Astrocyte of the spinal cord (primary cell): ENCODE data around the gene ABCC8.
A peak's percentile ranks its signal among the peaks of the same experiment; 100 is the strongest.

Source experiments
- DNase-seq: peaks from one replicate; pipeline ENCODE4 v3.0.0; 2011; ENCODE audit warnings: low read depth, low spot score
- H3K4me3 ChIP-seq: 2 replicates; pipeline ENCODE4 v1.5.1; 2011; ENCODE audit warnings: low read depth, mild to moderate bottlenecking, low read length, moderate library complexity
- in situ Hi-C: cut with HindIII; loops from 2 replicates; pipeline ENCODE4 v1.10.0; 2017; ENCODE audit warnings: low sequenced_read_pairs
- TF ChIP-seq, protein P1 (sequence below): IDR thresholded peaks from 2 replicates; pipeline ENCODE4 v1.5.1; 2012; ENCODE audit warnings: low read depth, mild to moderate bottlenecking, low read length, inconsistent platforms

The ABCC8 gene

DNA sequence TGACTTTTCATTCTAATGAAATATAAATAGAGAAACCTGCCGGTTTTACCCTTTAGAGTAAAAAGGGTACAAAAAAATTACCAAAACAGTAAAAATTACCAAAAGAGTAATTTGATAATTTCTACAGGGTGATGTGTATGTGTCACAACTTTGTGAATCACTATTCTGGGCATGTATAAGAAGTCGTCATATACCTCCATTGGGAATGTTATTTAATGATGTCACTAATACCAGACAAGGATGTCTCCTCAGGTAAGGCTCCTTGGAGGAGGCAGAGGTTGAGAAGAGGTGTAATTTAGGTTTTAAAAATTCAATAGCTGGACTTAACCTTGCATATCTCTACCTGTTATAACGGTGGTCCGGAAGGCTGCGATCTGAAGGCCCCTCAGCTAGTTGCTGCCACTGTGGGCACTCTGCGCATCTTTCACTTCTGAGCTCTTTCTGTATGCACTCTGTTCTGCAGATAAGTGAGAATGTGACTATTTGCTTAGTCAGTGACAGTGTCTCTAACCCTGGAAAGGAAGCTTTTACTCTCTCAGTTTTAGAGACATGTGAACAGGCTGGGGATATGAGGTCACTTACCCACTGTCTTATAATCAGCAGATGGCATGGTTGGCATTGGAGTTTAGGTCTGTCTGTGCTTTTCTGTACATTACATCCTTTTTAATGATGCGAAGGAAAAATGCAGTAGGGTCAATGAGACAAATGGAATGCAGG lies 126.0 kb downstream of the ABCC8 start:
- DNase-seq, result no peak
- no peak overlapping the region for H3K4me3 ChIP-seq
- TF ChIP-seq, protein P1, sequence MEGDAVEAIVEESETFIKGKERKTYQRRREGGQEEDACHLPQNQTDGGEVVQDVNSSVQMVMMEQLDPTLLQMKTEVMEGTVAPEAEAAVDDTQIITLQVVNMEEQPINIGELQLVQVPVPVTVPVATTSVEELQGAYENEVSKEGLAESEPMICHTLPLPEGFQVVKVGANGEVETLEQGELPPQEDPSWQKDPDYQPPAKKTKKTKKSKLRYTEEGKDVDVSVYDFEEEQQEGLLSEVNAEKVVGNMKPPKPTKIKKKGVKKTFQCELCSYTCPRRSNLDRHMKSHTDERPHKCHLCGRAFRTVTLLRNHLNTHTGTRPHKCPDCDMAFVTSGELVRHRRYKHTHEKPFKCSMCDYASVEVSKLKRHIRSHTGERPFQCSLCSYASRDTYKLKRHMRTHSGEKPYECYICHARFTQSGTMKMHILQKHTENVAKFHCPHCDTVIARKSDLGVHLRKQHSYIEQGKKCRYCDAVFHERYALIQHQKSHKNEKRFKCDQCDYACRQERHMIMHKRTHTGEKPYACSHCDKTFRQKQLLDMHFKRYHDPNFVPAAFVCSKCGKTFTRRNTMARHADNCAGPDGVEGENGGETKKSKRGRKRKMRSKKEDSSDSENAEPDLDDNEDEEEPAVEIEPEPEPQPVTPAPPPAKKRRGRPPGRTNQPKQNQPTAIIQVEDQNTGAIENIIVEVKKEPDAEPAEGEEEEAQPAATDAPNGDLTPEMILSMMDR, result no peak
- in situ Hi-C loops, result no loop called here

DNA sequence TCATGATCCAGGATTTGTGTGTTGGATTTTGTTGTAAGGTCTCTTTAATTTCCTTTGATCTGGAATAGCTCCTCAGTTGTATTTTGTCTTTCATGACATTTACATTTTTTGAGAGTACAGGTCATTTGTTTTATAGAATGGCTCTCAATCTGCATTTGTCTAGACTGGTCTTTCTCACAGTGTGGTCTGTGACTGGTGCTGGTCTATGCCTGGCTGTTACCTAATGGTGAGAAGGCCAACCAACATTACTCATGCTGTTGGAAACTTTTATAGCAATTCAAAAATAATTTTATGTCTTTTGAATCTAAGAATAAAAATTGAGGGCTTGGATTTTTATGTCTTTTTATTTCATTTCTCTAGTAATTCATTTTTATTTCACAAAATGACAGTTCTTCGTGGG lies 129.0 kb downstream of the ABCC8 start:
- DNase-seq, result no peak
- H3K4me3 ChIP-seq, result no peak overlapping the region
- in situ Hi-C loops, result no loop called here
- TF ChIP-seq, protein P1, result no peak

DNA sequence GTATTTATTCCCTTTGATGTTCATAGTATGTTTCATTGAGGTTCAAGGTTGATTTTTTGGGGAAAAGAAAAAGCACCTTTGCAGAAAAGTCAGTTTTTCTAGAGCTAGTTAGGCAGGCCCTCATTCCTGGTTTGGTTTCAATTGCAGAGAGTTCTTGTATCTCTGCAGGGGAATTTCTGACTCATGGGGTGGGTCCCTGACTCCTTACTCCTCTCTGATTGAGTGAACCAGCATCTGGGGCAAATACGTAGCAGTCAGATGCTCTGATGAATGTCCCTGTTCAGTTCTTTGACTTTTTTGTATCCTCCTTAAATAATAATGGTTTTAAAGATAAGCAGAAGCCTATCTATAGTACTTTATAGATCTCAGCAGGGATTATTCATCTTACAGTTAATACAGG lies 132.7 kb downstream of the ABCC8 start:
- peak; percentile 83 for DNase-seq
- TF ChIP-seq, protein P1, result no peak
- in situ Hi-C loops, result no loop called here
- H3K4me3 ChIP-seq, result no peak overlapping the region

DNA sequence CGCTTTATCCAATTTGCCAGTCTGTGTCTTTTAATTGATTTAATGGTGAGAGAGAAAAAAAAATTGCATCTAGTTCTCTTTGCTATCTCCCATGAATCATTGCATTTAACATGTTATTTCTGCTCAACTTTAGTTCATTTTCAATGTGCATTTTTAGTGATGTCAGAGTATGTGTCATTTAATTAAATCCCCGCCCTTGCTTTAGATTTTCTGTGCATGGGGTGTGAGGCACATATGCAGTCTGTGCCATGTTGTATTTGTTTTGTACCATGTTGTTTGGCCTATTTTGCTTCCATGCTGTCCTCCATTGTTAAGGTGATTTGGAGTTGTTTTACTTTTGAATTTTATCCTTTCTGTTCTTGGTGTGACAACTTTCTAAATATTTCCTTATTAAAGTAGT lies 133.4 kb downstream of the ABCC8 start:
- peak; percentile 2 for DNase-seq
- TF ChIP-seq, protein P1, result no peak
- no peak overlapping the region for H3K4me3 ChIP-seq
- in situ Hi-C loops, result no loop called here
